GM10266 (cell line): Measurements from ENCODE around the gene HMCES.
"Not testable (repeated sequence)": the region's sequence is repeated elsewhere in the genome, so short reads cannot be mapped to it uniquely, and the experiment has no call there.

ENCODE experiments used
- DNase-seq: peaks from one replicate; pipeline ENCODE4 v3.0.0; 2012; ENCODE audit errors: extremely low spot score
- TF ChIP-seq, protein P1 (sequence below): IDR thresholded peaks from 2 replicates; pipeline ENCODE4 v1.5.1; 2012; ENCODE audit warnings: mild to moderate bottlenecking, low read depth; ENCODE audit not compliant: control insufficient read depth, insufficient read depth; ENCODE audit errors: missing control alignments

Gene HMCES

DNA sequence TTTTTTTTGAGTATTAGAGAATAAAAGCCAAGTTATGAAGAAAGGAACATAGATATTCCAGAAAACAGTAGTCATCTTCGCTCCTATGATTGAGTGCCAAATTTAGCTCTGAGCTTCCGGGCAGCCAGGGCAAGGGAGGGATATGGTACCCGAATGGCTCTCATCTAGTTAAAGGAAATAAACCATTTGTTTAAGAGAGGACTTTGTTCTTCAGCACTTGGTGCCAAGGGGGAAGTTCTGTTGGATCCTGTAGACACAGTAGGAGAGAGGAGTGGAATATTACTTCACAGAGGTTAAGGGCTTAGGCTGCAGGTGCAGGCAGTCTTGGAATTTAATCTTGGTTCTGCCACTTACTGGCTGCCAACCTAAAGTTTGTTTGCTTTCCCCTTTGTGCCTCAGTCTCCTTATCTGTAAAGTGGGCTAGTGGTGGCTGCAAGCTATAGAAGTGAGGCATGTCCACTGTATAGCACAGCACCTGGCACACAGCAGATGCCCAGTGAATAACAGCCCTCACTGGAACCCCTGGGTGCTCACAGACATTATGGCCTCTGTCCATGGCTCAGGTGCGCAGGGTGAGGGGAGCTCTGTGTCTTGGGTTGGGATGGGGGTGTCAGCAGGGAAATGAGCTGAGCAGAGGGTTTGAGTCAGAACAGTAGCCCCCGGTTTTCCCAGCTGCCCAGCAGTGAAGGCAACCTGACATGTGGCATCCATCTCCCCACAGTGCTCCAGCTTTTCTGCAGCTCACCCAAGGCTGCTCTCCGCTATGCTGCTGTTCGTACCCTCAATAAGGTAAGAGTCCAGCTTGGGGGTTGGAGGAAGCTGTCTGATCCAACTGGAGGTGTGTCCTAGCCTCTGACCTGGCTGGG is 18.8 kb upstream of the HMCES start:
- TF ChIP-seq, protein P1, sequence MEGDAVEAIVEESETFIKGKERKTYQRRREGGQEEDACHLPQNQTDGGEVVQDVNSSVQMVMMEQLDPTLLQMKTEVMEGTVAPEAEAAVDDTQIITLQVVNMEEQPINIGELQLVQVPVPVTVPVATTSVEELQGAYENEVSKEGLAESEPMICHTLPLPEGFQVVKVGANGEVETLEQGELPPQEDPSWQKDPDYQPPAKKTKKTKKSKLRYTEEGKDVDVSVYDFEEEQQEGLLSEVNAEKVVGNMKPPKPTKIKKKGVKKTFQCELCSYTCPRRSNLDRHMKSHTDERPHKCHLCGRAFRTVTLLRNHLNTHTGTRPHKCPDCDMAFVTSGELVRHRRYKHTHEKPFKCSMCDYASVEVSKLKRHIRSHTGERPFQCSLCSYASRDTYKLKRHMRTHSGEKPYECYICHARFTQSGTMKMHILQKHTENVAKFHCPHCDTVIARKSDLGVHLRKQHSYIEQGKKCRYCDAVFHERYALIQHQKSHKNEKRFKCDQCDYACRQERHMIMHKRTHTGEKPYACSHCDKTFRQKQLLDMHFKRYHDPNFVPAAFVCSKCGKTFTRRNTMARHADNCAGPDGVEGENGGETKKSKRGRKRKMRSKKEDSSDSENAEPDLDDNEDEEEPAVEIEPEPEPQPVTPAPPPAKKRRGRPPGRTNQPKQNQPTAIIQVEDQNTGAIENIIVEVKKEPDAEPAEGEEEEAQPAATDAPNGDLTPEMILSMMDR, result no peak
- DNase-seq, result no peak

DNA sequence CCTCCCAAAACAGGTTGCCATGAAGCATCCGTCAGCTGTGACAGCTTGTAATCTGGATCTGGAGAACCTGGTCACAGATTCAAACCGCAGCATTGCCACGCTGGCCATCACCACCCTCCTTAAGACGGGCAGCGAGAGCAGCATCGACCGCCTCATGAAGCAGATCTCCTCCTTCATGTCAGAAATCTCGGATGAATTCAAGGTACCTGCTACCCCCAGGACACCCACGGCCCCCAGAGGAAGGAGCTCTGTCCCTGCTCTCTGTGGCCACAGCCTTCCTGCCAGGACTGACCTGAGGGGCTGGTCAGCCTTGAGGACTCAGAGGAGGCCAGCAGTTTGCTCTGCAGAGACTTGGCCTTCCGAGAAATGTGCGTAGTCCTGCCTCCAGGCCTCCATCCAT is 18.1 kb upstream of the HMCES start:
- TF ChIP-seq, protein P1, result no peak
- no peak for DNase-seq

DNA sequence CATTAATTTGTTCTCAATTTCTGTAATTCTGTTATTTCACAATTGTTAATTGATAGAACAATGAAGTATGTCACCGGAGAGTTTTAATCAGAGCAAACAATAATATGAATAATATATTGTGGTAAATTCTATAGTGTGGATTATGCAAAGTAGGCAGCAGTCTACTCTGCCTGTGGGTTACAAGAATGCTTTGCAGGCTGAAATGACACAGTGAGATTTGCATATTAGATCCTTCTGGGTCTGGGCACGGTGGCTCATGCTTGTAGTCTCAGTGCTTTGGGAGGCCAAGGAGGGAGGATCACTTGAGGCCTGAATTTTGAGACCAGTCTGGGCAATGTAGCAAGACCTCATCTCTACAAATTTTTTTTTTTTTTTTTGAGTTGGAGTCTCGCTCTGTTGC is 16.8 kb upstream of the HMCES start:
- TF ChIP-seq, protein P1, result no peak
- DNase-seq, result no peak

DNA sequence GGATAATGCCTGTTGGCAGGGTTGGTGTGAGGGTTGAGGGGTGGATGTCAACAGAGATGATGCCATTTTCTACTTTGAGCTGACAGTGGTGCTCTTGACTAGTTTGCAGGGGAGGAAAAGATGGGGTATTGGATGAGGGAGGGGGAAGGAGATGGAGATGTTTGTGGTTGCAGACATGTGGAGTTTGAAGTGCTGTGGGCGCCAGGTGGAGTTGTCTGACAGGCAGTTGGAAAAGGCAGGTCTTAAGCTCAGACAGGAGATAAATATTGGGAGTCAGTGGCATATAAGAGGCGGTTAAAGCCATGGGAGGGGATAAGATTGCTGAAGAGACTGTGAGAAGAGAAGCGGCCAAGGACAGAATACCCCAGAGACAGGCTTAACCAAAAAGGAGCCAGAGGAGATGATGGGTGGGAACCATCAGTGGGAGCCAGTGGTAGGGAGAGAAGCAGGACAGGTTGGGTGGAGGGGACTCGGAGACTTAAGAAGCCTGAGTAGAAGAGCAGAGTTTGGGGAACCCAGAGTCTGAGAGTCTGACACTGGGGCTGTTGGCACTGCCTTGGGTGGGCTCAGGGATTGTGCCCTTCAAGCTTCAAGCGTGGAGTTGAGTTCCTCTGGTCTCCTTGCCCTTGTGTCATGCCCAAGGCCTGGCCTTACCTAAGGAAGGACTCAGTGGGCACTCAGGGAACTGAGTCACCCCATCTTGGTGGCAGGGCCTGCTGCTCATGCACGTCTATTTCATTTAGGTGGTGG is 15.3 kb upstream of the HMCES start:
- no peak for DNase-seq
- TF ChIP-seq, protein P1, result no peak

DNA sequence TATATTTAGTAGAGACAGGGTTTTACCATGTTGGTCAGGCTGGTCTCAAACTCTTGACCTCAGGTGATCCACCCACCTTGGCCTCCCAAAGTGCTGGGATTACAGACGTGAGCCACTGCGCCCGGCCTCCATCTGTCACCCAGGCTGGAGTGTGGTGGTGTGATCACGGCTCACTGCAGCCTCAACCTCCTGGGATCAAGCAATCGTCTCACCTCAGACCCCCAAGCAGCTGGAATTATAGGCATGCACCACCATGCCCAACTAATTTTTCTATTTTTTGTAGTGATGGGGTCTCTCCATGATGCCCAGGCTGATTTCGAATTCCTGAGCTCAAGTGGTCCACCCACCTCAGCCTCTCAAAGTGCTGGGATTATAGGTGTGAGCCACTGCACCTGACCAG is 13.7 kb upstream of the HMCES start:
- not testable (repeated sequence) for DNase-seq

DNA sequence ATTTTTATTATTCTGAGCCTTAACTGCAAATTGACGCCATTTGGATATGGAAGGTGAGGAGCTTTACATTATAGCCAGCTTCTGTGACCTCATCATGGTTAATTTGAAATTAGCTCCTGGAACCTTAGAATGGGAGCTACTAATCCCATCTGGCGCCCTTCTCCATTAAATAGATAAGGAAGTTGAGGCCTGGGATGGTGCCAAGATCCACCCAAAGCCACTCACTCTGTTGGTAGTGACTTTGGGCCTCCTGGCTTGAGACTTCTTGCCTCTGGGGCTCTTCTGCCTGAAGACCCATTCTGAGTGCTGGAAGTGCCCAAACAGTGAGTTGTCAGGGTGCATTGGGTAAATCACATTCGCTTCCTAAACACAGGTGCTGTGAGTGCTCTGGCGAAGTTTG is 12.0 kb upstream of the HMCES start:
- TF ChIP-seq, protein P1, result no peak
- DNase-seq, result no peak

DNA sequence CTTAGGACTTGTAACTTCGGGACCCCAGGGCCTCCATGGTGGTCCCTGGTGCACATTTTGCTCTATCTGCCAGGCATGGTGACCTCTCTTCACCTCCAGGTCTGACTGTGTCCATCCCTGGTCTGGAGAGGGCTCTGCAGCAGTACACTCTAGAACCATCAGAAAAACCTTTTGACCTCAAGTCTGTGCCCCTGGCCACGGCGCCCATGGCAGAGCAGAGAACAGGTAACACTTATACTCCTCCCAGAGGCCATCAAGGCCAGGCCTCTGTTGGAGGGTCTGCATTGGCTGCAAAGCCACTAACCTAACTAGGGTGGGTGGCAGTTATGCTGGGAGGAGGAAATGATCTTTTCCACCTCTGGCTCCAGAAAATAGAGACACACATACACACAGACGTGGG is 10.3 kb upstream of the HMCES start:
- DNase-seq, result no peak
- TF ChIP-seq, protein P1, result no peak
